ENCODE data around the gene CYP27B1. TPM values are rescaled to one million over a fixed set of nuclear protein-coding genes. Genes with fewer than 3 reads are reported as not detected.

Gene CYP27B1
- total and polyA plus RNA-seq, 2 experiments from 2014 or later: 1.1 to 2.7 TPM

DNA sequence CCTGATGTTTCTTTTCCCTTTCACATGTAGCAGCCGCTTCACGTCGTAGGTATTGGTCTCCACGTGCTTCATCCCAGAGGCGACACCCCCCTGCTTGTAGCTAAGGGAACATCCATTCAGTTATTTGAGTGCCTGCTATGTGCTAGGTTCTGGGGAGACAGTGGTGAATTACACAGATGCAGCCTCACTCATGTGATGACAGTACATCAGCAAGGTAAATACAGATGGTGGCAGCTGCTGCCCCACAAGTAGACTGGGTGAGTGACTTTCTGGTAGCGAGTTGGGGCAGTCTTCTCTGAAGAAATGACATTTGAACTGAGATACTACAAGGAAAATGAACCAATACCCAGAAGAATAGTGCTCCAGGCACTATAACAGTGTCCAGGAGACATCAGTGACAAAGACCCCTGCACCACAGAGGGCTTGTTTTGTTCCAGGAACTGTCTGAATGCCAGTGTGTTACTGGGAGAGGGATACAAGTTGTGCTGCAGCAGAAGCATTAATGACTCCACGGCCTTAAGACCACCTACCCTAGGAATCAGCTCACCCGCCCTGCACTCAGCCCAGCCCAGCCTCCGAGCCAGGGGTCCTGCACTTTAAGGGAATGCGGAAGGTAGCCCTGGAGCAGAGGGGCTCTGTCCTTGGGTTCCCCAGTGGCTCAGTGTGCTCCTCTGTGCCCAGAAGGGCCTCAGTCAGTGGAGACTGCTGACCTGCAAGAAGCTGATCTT, 44.3 kb upstream of the CYP27B1 start:
- Histone ChIP-seq H3K36me3 (ENCODE audit: insufficient read depth) (no peaks in the 10 kb centered on the region), H3K9me2 (ENCODE audit: insufficient read depth) (no peaks in the 10 kb centered on the region; the same call in 1 of the 2 replicates), H2AFZ (no peak overlapping the region), H3K27me3 (ENCODE audit: insufficient read depth) (no peaks in the 10 kb centered on the region), H3F3A (replicated peaks; ENCODE audit: low read depth) (no peaks in the 10 kb centered on the region; the same call in 1 of the 2 replicates), H3K4me2 (no peak overlapping the region), H3K4me1 (ENCODE audit: insufficient read depth) (0 out of 2 replicates have a peak, but pooled peaks cover 5% of the 10 kb centered on the region), H3K27ac (ENCODE audit: low read depth) (no peak overlapping the region), H3K4me3 (no peak overlapping the region), H3K79me2 (replicated peaks; ENCODE audit: insufficient read depth) (no peaks in the 10 kb centered on the region), H4K20me1 (replicated peaks; ENCODE audit: insufficient read depth) (no peaks in the 10 kb centered on the region)
- TF ChIP-seq ZNF114 (CRISPR knock-in tag; IDR thresholded peaks at IDR 0.05) (no peak), EZH2phosphoT487 (IDR thresholded peaks at IDR 0.05; ENCODE audit: unreplicated experiment) (no peak), ZNF331 (CRISPR knock-in tag; IDR thresholded peaks at IDR 0.05; ENCODE audit: low read depth) (no peak), POLR2AphosphoS5 (IDR thresholded peaks at IDR 0.05; ENCODE audit: low read depth) (no peak), STAT1 (IDR thresholded peaks at IDR 0.05; ENCODE audit: unreplicated experiment) (no peak), JUNB (IDR thresholded peaks at IDR 0.05; ENCODE audit: unreplicated experiment) (no peak), CREB1 (CRISPR knock-in tag; IDR thresholded peaks at IDR 0.05; ENCODE audit: low read depth) (no peak), NANOG (IDR thresholded peaks at IDR 0.05; ENCODE audit: borderline replicate concordance) (no peak), EZH2 (IDR thresholded peaks at IDR 0.05; ENCODE audit: low read depth, unreplicated experiment) (no peak)
- TF ChIP-seq, protein P1, sequence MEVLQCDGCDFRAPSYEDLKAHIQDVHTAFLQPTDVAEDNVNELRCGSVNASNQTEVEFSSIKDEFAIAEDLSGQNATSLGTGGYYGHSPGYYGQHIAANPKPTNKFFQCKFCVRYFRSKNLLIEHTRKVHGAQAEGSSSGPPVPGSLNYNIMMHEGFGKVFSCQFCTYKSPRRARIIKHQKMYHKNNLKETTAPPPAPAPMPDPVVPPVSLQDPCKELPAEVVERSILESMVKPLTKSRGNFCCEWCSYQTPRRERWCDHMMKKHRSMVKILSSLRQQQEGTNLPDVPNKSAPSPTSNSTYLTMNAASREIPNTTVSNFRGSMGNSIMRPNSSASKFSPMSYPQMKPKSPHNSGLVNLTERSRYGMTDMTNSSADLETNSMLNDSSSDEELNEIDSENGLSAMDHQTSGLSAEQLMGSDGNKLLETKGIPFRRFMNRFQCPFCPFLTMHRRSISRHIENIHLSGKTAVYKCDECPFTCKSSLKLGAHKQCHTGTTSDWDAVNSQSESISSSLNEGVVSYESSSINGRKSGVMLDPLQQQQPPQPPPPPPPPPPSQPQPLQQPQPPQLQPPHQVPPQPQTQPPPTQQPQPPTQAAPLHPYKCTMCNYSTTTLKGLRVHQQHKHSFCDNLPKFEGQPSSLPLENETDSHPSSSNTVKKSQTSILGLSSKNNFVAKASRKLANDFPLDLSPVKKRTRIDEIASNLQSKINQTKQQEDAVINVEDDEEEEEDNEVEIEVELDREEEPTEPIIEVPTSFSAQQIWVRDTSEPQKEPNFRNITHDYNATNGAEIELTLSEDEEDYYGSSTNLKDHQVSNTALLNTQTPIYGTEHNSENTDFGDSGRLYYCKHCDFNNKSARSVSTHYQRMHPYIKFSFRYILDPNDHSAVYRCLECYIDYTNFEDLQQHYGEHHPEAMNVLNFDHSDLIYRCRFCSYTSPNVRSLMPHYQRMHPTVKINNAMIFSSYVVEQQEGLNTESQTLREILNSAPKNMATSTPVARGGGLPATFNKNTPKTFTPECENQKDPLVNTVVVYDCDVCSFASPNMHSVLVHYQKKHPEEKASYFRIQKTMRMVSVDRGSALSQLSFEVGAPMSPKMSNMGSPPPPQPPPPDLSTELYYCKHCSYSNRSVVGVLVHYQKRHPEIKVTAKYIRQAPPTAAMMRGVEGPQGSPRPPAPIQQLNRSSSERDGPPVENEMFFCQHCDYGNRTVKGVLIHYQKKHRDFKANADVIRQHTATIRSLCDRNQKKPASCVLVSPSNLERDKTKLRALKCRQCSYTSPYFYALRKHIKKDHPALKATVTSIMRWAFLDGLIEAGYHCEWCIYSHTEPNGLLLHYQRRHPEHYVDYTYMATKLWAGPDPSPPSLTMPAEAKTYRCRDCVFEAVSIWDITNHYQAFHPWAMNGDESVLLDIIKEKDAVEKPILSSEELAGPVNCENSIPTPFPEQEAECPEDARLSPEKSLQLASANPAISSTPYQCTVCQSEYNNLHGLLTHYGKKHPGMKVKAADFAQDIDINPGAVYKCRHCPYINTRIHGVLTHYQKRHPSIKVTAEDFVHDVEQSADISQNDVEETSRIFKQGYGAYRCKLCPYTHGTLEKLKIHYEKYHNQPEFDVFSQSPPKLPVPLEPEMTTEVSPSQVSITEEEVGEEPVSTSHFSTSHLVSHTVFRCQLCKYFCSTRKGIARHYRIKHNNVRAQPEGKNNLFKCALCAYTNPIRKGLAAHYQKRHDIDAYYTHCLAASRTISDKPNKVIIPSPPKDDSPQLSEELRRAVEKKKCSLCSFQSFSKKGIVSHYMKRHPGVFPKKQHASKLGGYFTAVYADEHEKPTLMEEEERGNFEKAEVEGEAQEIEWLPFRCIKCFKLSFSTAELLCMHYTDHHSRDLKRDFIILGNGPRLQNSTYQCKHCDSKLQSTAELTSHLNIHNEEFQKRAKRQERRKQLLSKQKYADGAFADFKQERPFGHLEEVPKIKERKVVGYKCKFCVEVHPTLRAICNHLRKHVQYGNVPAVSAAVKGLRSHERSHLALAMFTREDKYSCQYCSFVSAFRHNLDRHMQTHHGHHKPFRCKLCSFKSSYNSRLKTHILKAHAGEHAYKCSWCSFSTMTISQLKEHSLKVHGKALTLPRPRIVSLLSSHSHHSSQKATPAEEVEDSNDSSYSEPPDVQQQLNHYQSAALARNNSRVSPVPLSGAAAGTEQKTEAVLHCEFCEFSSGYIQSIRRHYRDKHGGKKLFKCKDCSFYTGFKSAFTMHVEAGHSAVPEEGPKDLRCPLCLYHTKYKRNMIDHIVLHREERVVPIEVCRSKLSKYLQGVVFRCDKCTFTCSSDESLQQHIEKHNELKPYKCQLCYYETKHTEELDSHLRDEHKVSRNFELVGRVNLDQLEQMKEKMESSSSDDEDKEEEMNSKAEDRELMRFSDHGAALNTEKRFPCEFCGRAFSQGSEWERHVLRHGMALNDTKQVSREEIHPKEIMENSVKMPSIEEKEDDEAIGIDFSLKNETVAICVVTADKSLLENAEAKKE (CRISPR knock-in tag; IDR thresholded peaks at IDR 0.05): no peak
- TF ChIP-seq, protein P2, sequence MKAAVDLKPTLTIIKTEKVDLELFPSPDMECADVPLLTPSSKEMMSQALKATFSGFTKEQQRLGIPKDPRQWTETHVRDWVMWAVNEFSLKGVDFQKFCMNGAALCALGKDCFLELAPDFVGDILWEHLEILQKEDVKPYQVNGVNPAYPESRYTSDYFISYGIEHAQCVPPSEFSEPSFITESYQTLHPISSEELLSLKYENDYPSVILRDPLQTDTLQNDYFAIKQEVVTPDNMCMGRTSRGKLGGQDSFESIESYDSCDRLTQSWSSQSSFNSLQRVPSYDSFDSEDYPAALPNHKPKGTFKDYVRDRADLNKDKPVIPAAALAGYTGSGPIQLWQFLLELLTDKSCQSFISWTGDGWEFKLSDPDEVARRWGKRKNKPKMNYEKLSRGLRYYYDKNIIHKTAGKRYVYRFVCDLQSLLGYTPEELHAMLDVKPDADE (IDR thresholded peaks at IDR 0.05): no peak
- TF ChIP-seq, protein P3, sequence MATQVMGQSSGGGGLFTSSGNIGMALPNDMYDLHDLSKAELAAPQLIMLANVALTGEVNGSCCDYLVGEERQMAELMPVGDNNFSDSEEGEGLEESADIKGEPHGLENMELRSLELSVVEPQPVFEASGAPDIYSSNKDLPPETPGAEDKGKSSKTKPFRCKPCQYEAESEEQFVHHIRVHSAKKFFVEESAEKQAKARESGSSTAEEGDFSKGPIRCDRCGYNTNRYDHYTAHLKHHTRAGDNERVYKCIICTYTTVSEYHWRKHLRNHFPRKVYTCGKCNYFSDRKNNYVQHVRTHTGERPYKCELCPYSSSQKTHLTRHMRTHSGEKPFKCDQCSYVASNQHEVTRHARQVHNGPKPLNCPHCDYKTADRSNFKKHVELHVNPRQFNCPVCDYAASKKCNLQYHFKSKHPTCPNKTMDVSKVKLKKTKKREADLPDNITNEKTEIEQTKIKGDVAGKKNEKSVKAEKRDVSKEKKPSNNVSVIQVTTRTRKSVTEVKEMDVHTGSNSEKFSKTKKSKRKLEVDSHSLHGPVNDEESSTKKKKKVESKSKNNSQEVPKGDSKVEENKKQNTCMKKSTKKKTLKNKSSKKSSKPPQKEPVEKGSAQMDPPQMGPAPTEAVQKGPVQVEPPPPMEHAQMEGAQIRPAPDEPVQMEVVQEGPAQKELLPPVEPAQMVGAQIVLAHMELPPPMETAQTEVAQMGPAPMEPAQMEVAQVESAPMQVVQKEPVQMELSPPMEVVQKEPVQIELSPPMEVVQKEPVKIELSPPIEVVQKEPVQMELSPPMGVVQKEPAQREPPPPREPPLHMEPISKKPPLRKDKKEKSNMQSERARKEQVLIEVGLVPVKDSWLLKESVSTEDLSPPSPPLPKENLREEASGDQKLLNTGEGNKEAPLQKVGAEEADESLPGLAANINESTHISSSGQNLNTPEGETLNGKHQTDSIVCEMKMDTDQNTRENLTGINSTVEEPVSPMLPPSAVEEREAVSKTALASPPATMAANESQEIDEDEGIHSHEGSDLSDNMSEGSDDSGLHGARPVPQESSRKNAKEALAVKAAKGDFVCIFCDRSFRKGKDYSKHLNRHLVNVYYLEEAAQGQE (IDR thresholded peaks at IDR 0.05; ENCODE audit: unreplicated experiment): no peak
- TF ChIP-seq, protein P4, sequence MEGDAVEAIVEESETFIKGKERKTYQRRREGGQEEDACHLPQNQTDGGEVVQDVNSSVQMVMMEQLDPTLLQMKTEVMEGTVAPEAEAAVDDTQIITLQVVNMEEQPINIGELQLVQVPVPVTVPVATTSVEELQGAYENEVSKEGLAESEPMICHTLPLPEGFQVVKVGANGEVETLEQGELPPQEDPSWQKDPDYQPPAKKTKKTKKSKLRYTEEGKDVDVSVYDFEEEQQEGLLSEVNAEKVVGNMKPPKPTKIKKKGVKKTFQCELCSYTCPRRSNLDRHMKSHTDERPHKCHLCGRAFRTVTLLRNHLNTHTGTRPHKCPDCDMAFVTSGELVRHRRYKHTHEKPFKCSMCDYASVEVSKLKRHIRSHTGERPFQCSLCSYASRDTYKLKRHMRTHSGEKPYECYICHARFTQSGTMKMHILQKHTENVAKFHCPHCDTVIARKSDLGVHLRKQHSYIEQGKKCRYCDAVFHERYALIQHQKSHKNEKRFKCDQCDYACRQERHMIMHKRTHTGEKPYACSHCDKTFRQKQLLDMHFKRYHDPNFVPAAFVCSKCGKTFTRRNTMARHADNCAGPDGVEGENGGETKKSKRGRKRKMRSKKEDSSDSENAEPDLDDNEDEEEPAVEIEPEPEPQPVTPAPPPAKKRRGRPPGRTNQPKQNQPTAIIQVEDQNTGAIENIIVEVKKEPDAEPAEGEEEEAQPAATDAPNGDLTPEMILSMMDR (conservative IDR thresholded peaks at IDR 0.05; ENCODE audit: low read depth in 2 of 2): no peak
- Mint-ChIP-seq H3K27ac (no peak overlapping the region), H3K36me3 (ENCODE audit: low read depth) (peaks cover 4% of the 10 kb centered on the region), H3K9me3 (no peaks in the 10 kb centered on the region), H3K27me3 (ENCODE audit: insufficient read depth, low read depth, poor library complexity) (peaks cover 9% of the 10 kb centered on the region), H3K4me3 (no peak overlapping the region), H3K4me1 (peaks cover 11% of the 10 kb centered on the region)
- no peak for DNase-seq (ENCODE audit: low spot score)
- ATAC-seq: no peak
